ENCODE measurements around the gene POLR2J.

DNA sequence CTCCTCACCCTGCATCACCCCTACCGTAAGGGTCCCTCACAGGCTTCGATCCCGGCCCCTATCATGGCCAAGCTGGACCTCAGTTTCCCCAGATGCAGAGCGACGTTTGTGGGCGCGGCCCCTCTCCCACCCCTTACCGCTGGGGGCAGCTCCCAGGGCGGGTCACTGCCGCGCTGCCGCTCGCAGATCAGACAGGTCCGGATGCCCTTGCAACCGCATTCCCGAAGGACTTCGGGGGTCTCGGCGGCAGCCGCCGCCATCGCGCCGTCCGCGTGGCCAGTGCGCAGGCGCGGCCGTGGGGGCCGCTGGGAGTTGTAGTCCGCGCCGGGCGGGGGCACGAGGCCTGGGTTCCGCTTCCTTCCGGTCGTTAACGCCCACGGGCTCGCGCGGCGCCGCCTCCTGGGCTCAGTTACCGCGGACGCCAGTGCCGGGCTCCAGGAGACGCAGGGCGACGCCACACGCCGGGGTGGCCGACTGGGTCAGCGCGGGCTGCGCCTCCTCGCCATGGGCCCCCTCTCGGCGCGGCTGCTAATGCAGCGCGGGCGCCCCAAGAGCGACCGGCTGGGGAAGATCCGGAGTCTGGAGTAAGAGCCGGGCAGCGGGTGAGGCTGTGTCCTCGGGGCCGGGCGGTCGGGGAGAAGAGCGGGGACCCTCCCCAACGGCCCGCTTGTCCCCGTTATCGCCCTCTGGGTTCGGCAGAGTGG, 14.0 kb downstream of the POLR2J start, which contains the start of the genes ALKBH4 and LRWD1:
- TF ChIP-seq CTCF (conservative IDR thresholded peaks at IDR 0.05) (no peak), EZH2 (IDR thresholded peaks at IDR 0.05; ENCODE audit: low read depth) (no peak)
